Nephron (organoid): Measurements from ENCODE around the gene FAM20C.

Source experiments
- H3K27ac Mint-ChIP-seq, 3 experiments: 2 replicates each; pipeline ENCODE4 v1.8.0; 2020; ENCODE audit warnings: mixed read lengths in 3 of 3, mild to moderate bottlenecking in 2 of 3, moderate library complexity in 1 of 3
- H3K27me3 Mint-ChIP-seq: 2 replicates; pipeline ENCODE4 v1.8.0; 2021; ENCODE audit warnings: low read depth, mild to moderate bottlenecking, moderate library complexity, mixed read lengths
- H3K36me3 Mint-ChIP-seq: 2 replicates; pipeline ENCODE4 v1.8.0; 2020; ENCODE audit warnings: low read depth, mixed read lengths
- H3K4me1 Mint-ChIP-seq: 2 replicates; pipeline ENCODE4 v1.8.0; 2020; ENCODE audit warnings: mixed read lengths
- H3K4me3 Mint-ChIP-seq, 3 experiments: 2 replicates each; pipeline ENCODE4 v1.8.0; 2020; ENCODE audit warnings: mild to moderate bottlenecking in 3 of 3, mixed read lengths in 3 of 3, moderate library complexity in 2 of 3
- H3K9me3 Mint-ChIP-seq: 2 replicates; pipeline ENCODE4 v1.8.0; 2020; ENCODE audit warnings: mixed read lengths
- CTCF ChIP-seq, 3 experiments: fragments of 200-600 bp; sonication (generic); IDR thresholded peaks; one replicate each; pipeline ENCODE4 v1.5.0; 2021; ENCODE audit warnings: antibody characterized with exemption in 3 of 3; ENCODE audit not compliant: unreplicated experiment in 3 of 3

FAM20C gene

GRCh38 chr7:278081-278480 is 85.7 kb downstream of the FAM20C start:
- peaks cover 7% of the 10 kb centered on the region for H3K36me3 Mint-ChIP-seq
- TF ChIP-seq CTCF (IDR thresholded peaks at IDR 0.05; ENCODE audit: unreplicated experiment in 3 of 3): no peak
- H3K27ac Mint-ChIP-seq: no peak overlapping the region
- peaks cover 16% of the 10 kb centered on the region for H3K27me3 Mint-ChIP-seq
- peaks cover 42% of the 10 kb centered on the region for H3K9me3 Mint-ChIP-seq
- no peak overlapping the region for H3K4me3 Mint-ChIP-seq
- no peaks in the 10 kb centered on the region for H3K4me1 Mint-ChIP-seq

DNA sequence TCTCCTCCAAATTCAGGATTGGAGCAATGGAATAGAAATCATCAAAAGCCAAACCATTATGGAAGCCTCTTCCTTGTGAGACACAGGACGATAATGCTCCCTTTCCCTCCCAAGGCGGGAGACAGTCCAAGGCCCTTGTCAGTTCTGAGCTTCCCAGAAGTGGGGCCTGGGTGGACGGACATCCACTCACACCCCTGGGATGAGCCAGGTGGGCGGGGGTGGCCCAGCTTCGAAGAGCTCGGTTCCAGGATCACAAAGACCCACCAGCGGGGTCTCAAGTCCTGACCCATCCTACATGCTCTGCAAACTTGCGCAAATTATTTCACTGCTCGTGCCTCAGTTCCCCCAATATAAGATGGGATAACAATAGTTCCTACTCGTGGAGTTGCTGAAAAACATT is 87.5 kb downstream of the FAM20C start:
- Mint-ChIP-seq H3K36me3 (no peaks in the 10 kb centered on the region), H3K27ac (no peak overlapping the region), H3K9me3 (peaks cover 25% of the 10 kb centered on the region), H3K4me3 (no peak overlapping the region), H3K4me1 (no peaks in the 10 kb centered on the region), H3K27me3 (peaks cover 31% of the 10 kb centered on the region)
- no peak for TF ChIP-seq CTCF (IDR thresholded peaks at IDR 0.05; ENCODE audit: unreplicated experiment in 3 of 3)

DNA sequence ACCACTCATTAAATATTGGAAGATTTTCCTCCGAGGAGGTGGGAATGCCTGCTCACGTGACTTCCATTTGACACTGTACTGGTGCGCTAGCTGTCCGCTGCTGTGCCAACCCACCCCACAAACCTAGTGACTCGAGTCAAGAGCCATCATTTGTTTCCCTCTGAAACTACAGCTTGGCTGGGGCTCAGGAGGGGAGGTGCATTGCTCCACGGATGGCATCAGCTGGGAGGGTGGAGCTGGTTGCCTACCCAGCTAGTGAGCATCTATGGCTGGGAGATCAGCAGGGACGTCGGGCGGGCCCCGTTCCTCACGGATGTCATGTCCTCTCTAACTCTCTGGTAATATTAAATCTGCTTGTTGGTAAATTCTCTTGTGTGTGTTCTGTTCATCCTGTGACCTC is 88.1 kb downstream of the FAM20C start:
- Mint-ChIP-seq H3K27me3 (peaks cover 36% of the 10 kb centered on the region), H3K4me3 (no peak overlapping the region), H3K36me3 (no peaks in the 10 kb centered on the region), H3K4me1 (no peaks in the 10 kb centered on the region), H3K27ac (no peak overlapping the region), H3K9me3 (peaks cover 19% of the 10 kb centered on the region)
- TF ChIP-seq CTCF (IDR thresholded peaks at IDR 0.05; ENCODE audit: unreplicated experiment in 3 of 3): no peak

DNA sequence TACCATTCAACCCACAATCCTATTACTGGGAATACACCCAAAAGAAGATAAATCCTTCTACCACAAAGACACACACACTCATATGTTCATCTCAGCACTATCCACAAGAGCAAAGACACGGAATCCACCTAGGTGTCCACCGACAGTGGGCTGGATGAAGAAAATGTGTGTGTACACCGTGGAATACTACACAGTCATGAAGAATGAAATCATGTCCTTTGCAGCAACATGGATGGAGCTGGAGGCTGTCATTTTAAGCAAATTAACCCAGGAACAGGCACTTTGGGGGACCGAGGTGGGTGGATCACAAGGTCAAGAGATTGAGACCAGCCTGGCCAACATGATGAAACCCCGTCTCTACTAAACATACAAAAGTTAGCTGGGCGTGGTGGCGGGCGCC is 89.3 kb downstream of the FAM20C start:
- no peak overlapping the region for H3K27ac Mint-ChIP-seq
- peaks cover 17% of the 10 kb centered on the region for H3K9me3 Mint-ChIP-seq
- no peak overlapping the region for H3K4me3 Mint-ChIP-seq
- H3K36me3 Mint-ChIP-seq: no peaks in the 10 kb centered on the region
- no peaks in the 10 kb centered on the region for H3K4me1 Mint-ChIP-seq
- no peak for TF ChIP-seq CTCF (IDR thresholded peaks at IDR 0.05; ENCODE audit: unreplicated experiment in 3 of 3)
- peaks cover 45% of the 10 kb centered on the region for H3K27me3 Mint-ChIP-seq

DNA sequence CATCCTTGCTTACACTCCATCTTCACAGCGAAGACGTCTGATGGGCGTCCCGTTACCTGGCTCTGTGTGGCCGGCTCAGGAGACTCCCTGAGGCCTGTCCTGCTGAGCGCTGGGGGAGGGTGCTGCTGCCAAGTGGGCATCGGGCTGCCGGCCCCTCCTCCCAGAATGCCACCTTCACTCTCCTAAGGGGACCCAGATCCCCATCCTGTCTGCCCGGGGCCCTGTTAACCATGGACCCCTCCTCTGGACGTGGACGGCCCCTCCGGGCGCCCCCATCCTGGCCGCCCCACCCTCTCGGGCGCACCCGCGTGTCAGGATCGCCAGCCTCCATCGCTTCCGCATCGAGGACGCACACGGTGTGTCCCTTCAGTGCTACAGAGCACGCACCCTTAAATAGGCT is 90.2 kb downstream of the FAM20C start:
- Mint-ChIP-seq H3K27me3 (peaks cover 50% of the 10 kb centered on the region), H3K36me3 (no peaks in the 10 kb centered on the region), H3K4me3 (no peak overlapping the region), H3K27ac (no peak overlapping the region), H3K4me1 (no peaks in the 10 kb centered on the region), H3K9me3 (peaks cover 13% of the 10 kb centered on the region)
- TF ChIP-seq CTCF (IDR thresholded peaks at IDR 0.05; ENCODE audit: unreplicated experiment in 3 of 3): no peak

DNA sequence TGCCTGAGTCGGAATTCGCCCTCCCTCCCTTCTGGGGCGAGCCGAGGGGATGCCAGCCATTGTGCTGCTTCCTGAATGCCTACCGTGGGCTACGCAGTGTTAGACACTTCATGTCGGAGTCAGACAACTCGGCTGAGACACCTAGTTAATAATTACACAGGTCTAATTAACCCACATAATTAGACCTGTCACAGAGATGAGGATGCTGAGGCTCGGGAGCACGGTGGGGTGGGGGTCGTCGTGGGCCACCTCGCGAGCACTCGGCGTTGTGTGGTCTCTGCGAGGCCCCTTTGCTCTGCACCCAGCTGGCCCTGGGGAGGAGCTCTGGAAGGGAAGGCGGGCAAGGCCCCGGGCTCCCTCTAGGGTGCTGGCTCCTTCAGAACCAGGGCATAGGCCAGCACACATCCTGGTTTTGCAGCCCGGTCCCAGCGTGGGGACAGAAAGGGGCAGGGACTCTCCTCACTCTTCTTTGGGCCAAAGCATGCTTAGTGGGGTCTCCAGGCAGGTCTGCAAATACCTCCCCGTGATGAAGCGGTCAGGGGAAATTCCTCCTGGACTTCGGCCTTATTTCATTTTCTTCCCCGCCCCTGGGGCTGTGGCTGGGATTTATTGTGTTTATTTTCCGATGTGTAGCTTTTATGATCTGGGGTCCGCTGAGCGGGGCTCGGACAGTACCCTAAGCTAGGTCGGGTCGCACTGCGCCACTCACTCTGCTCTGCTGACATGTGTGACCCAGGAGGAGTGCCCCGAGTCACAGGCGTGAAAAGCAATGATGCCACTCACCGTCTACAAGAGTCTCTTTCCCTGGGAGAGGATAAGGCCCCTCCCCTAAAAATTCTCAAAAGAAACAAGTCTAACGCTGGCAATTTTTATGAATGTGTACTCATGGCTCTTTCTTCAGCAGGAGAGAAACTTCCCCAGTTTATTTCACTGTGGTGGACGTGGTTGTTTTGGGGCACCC is 92.7 kb downstream of the FAM20C start:
- no peaks in the 10 kb centered on the region for H3K36me3 Mint-ChIP-seq
- no peaks in the 10 kb centered on the region for H3K4me1 Mint-ChIP-seq
- peaks cover 10% of the 10 kb centered on the region for H3K9me3 Mint-ChIP-seq
- no peak for TF ChIP-seq CTCF (IDR thresholded peaks at IDR 0.05; ENCODE audit: unreplicated experiment in 3 of 3)
- H3K27ac Mint-ChIP-seq: peak overlapping the region in 2 of 3 experiments; percentile 66 to 69
- H3K27me3 Mint-ChIP-seq: peaks cover 68% of the 10 kb centered on the region
- no peak overlapping the region for H3K4me3 Mint-ChIP-seq
